ENCODE data around the gene MRPL24.
A peak's percentile ranks its signal among the peaks of the same experiment; 100 is the strongest.

Gene MRPL24

DNA sequence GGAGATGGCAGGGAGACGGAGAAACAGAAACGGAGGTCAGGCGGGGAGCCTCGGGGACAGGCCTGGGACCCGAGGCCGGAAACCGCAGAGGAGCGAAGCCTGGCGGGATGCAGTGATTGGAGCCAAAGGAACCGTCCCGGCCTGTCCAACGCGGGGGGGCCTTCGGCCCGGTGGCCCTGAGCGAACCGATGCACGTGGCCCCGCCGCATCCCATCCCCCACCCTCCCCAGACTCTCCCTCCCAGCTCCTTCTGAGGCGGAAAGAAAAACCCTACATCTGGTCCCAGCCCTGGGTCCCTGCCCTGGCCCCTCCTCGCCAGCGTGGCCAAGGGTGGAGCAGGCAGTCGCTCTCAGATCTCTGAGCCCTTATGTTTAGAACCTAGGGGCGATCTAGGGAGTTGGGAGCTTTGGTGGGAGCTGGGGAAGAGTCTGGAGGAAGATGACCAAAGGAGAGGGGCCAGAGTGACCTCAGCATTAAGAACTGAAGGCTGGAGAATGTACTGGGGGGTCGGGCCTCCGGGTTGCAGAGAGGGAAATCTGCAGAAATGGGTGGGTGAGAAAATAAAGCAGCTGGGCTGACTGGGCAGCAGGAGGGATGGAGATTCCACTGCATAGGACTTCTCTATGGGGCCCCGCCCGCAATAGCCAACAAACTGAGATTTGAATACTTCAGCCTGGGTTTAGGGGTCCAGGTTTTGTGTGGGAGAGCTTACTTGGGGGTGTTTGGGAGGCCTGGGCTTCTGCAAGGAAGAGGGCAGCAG lies 34.1 kb downstream of the MRPL24 start:
- no peak overlapping the region for H3K27ac ChIP-seq (replicated peaks)
- TF ChIP-seq POLR2AphosphoS5 (IDR thresholded peaks at IDR 0.05; ENCODE audit: low read depth), result no peak
- TF ChIP-seq, protein P1, sequence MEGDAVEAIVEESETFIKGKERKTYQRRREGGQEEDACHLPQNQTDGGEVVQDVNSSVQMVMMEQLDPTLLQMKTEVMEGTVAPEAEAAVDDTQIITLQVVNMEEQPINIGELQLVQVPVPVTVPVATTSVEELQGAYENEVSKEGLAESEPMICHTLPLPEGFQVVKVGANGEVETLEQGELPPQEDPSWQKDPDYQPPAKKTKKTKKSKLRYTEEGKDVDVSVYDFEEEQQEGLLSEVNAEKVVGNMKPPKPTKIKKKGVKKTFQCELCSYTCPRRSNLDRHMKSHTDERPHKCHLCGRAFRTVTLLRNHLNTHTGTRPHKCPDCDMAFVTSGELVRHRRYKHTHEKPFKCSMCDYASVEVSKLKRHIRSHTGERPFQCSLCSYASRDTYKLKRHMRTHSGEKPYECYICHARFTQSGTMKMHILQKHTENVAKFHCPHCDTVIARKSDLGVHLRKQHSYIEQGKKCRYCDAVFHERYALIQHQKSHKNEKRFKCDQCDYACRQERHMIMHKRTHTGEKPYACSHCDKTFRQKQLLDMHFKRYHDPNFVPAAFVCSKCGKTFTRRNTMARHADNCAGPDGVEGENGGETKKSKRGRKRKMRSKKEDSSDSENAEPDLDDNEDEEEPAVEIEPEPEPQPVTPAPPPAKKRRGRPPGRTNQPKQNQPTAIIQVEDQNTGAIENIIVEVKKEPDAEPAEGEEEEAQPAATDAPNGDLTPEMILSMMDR (IDR thresholded peaks at IDR 0.05; ENCODE audit: insufficient read depth, low read length), result no peak
- DNase-seq (ENCODE audit: low read depth in 1 of 2, low spot score in 1 of 2), result no peak
- H3K4me3 ChIP-seq (replicated peaks; ENCODE audit: insufficient read depth, low read length), result no peak overlapping the region
- peaks cover 43% of the 10 kb centered on the region for H3K27me3 ChIP-seq (ENCODE audit: insufficient read depth, poor library complexity, severe bottlenecking)

DNA sequence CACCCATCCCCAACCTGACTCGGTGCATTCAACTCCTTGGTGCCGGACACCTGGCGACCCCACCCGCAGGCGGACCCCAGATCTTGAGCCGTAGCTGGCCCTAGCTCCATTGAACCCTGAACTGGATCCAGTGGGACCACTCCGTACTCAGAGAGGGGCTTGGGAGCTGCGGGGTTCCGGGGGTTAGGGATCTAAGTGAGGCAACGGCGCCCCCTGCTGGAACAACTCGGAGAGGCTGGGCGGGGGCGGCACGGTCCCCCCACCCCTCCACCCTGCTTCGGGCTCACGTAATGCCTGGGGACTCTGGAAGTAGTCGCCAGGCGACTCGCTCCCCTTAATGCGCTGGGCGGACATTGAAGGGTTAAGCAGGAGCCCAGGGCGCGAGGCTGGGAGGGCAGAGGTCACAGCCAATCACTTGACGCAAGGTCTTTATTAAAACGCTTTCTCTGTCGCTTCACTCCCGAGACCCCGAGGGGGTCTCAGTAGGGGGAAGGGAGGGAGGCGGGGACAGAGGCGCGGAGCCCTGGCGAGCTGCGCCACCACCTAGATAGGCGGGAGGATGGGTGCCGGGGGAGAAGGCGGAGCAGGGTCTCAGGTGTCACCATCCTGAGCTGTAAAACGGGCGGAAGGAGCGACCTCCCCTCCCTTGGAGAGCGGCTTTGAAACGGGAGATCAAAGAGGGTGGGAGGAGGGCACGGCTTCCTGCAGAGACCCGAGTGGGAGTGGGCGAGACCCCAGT lies 34.8 kb downstream of the MRPL24 start:
- Histone ChIP-seq H3K27ac (replicated peaks) (no peak overlapping the region), H3K27me3 (ENCODE audit: insufficient read depth, poor library complexity, severe bottlenecking) (peaks cover 43% of the 10 kb centered on the region), H3K4me3 (replicated peaks; ENCODE audit: insufficient read depth, low read length) (no peak overlapping the region)
- TF ChIP-seq SPI1 (IDR thresholded peaks at IDR 0.05; ENCODE audit: borderline replicate concordance, low read depth), result no peak
- TF ChIP-seq, protein P1 (IDR thresholded peaks at IDR 0.05; ENCODE audit: insufficient read depth, low read length), result peak; percentile 10
- DNase-seq (ENCODE audit: low read depth in 1 of 2, low spot score in 1 of 2), result peak in 1 of 2 experiments; percentile 32

DNA sequence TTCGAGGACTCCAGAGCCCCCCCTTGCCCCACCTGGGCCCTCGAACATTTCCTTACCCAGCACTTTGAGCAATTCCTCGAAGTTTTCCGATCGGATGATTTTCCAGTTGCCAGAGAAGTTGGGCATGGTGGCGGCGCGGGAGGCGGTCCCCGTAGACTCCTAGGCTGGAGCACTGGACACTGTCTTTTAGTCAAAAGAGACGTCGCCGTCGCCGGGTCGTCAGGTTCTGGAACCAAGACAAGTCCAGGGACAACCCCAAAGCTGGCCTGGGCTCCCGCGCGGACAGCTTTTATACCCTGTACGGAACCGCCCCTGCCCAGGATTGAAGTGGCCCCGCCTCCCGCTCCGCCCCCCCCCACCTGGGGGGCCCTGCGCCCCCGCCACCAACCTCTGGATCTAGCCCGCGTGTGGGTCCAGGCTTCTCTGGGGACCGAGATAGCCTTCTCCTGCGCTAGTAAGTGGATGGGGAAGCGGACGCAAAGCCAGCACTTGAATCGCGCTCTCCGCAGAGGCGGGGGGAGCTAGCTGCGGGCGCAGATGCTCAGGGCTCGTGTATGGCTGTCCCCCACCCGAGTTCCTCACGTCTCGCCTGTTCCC lies 35.5 kb downstream of the MRPL24 start, which contains the start of gene CRABP2:
Gene CRABP2, minus strand, starts transcription at position 263 of the 597 bp plus-strand sequence. Its CDS starts 137 bp downstream, at position 126.
- DNase-seq (ENCODE audit: low read depth in 1 of 2, low spot score in 1 of 2), result no peak

More for the DNA sequence above, 35.5 kb downstream of the MRPL24 start, which contains the start of gene CRABP2:
- H3K27ac ChIP-seq (replicated peaks), result no peak within 1 kb of the TSS
- peaks cover 43% of the 10 kb centered on the region for H3K27me3 ChIP-seq (ENCODE audit: insufficient read depth, poor library complexity, severe bottlenecking)
- H3K4me3 ChIP-seq (replicated peaks; ENCODE audit: insufficient read depth, low read length), result no peak within 1 kb of the TSS
- no peak for TF ChIP-seq SPI1 (IDR thresholded peaks at IDR 0.05; ENCODE audit: borderline replicate concordance, low read depth)
- TF ChIP-seq, protein P1 (IDR thresholded peaks at IDR 0.05; ENCODE audit: insufficient read depth, low read length), result no peak
- TF ChIP-seq, protein P2, sequence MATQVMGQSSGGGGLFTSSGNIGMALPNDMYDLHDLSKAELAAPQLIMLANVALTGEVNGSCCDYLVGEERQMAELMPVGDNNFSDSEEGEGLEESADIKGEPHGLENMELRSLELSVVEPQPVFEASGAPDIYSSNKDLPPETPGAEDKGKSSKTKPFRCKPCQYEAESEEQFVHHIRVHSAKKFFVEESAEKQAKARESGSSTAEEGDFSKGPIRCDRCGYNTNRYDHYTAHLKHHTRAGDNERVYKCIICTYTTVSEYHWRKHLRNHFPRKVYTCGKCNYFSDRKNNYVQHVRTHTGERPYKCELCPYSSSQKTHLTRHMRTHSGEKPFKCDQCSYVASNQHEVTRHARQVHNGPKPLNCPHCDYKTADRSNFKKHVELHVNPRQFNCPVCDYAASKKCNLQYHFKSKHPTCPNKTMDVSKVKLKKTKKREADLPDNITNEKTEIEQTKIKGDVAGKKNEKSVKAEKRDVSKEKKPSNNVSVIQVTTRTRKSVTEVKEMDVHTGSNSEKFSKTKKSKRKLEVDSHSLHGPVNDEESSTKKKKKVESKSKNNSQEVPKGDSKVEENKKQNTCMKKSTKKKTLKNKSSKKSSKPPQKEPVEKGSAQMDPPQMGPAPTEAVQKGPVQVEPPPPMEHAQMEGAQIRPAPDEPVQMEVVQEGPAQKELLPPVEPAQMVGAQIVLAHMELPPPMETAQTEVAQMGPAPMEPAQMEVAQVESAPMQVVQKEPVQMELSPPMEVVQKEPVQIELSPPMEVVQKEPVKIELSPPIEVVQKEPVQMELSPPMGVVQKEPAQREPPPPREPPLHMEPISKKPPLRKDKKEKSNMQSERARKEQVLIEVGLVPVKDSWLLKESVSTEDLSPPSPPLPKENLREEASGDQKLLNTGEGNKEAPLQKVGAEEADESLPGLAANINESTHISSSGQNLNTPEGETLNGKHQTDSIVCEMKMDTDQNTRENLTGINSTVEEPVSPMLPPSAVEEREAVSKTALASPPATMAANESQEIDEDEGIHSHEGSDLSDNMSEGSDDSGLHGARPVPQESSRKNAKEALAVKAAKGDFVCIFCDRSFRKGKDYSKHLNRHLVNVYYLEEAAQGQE (IDR thresholded peaks at IDR 0.05; ENCODE audit: insufficient replicate concordance, low read depth), result no peak
- no peak for TF ChIP-seq GABPA (IDR thresholded peaks at IDR 0.05; ENCODE audit: low read depth)
- no peak for TF ChIP-seq POLR2AphosphoS5 (IDR thresholded peaks at IDR 0.05; ENCODE audit: low read depth)

All from HL-60 (cell line).